Neural crest cell (in vitro differentiated cells): Measurements from ENCODE around the gene AGK. TPM values are rescaled to one million over a fixed set of nuclear protein-coding genes. Genes with fewer than 3 reads are reported as not detected.

Experiments
- DNase-seq: peaks from one replicate; pipeline ENCODE4 v3.0.0; 2021; ENCODE audit warnings: low read depth, mixed read lengths, low spot score
- H3K27ac Mint-ChIP-seq: one replicate; pipeline ENCODE4 v1.8.0; 2021; ENCODE audit warnings: mild to moderate bottlenecking, mixed read lengths; ENCODE audit not compliant: unreplicated experiment
- H3K27me3 Mint-ChIP-seq: 2 replicates; pipeline ENCODE4 v1.8.0; 2021; ENCODE audit warnings: low read depth, mild to moderate bottlenecking, mixed read lengths
- H3K36me3 Mint-ChIP-seq: 2 replicates; pipeline ENCODE4 v1.8.0; 2021; ENCODE audit warnings: low read depth, mild to moderate bottlenecking, mixed read lengths
- H3K4me1 Mint-ChIP-seq: 2 replicates; pipeline ENCODE4 v1.8.0; 2021; ENCODE audit warnings: mixed read lengths
- H3K4me3 Mint-ChIP-seq: one replicate; pipeline ENCODE4 v1.8.0; 2021; ENCODE audit warnings: mild to moderate bottlenecking, mixed read lengths
- H3K9me3 Mint-ChIP-seq: 2 replicates; pipeline ENCODE4 v1.8.0; 2021; ENCODE audit warnings: mixed read lengths
- total RNA-seq: library from RNA; stranded (reverse); gene quantifications from 2 replicates; pipeline ENCODE4 v1.2.1, GENCODE V29; 2021
- TF ChIP-seq, protein P1 (sequence below): fragments of 200-600 bp; sonication (generic); conservative IDR thresholded peaks from 2 replicates; pipeline ENCODE4 v1.5.0; 2021; ENCODE audit warnings: antibody characterized with exemption, mild to moderate bottlenecking

The AGK gene
- total RNA-seq, 1 donor from 2014 or later: 35.7 TPM

GRCh38 chr7:141698247-141699015 lies 147.2 kb downstream of the AGK start:
- TF ChIP-seq, protein P1, sequence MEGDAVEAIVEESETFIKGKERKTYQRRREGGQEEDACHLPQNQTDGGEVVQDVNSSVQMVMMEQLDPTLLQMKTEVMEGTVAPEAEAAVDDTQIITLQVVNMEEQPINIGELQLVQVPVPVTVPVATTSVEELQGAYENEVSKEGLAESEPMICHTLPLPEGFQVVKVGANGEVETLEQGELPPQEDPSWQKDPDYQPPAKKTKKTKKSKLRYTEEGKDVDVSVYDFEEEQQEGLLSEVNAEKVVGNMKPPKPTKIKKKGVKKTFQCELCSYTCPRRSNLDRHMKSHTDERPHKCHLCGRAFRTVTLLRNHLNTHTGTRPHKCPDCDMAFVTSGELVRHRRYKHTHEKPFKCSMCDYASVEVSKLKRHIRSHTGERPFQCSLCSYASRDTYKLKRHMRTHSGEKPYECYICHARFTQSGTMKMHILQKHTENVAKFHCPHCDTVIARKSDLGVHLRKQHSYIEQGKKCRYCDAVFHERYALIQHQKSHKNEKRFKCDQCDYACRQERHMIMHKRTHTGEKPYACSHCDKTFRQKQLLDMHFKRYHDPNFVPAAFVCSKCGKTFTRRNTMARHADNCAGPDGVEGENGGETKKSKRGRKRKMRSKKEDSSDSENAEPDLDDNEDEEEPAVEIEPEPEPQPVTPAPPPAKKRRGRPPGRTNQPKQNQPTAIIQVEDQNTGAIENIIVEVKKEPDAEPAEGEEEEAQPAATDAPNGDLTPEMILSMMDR: no peak
- H3K4me1 Mint-ChIP-seq: peaks cover 30% of the 10 kb centered on the region
- H3K27ac Mint-ChIP-seq: no peak overlapping the region
- DNase-seq: no peak
- peaks cover 17% of the 10 kb centered on the region for H3K27me3 Mint-ChIP-seq
- H3K4me3 Mint-ChIP-seq: peak overlapping the region; percentile 4
- H3K9me3 Mint-ChIP-seq: no peaks in the 10 kb centered on the region
- H3K36me3 Mint-ChIP-seq: no peaks in the 10 kb centered on the region

DNA sequence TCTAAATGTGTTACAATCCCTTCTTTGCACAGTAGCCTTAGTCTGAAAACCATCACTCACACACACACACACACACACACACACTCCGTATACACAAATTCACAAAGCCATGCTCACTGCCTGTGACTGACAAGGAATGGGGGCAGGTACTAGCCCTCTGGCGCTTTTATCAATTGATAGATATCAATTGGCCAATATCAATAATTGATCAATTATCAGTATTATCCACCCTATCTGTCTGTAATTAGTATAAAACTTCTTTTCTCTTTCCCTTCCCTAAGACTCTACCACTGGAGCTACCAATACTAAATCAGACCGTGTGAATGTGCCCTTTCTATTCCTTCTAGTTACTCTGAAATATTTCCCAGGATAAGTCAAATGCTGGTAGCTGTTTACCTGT lies 148.7 kb downstream of the AGK start:
- TF ChIP-seq, protein P1: no peak
- H3K4me1 Mint-ChIP-seq: peaks cover 26% of the 10 kb centered on the region
- H3K4me3 Mint-ChIP-seq: peak overlapping the region; percentile 91
- no peaks in the 10 kb centered on the region for H3K36me3 Mint-ChIP-seq
- no peak overlapping the region for H3K27ac Mint-ChIP-seq
- no peak for DNase-seq
- peaks cover 30% of the 10 kb centered on the region for H3K27me3 Mint-ChIP-seq
- no peaks in the 10 kb centered on the region for H3K9me3 Mint-ChIP-seq

GRCh38 chr7:141700296-141700847 lies 149.2 kb downstream of the AGK start:
- Mint-ChIP-seq H3K27ac (peak overlapping the region; percentile 79), H3K4me1 (peaks cover 26% of the 10 kb centered on the region), H3K36me3 (no peaks in the 10 kb centered on the region), H3K9me3 (no peaks in the 10 kb centered on the region), H3K27me3 (peaks cover 33% of the 10 kb centered on the region), H3K4me3 (peak overlapping the region; percentile 91)
- no peak for DNase-seq
- TF ChIP-seq, protein P1: no peak

GRCh38 chr7:141700848-141701371 lies 149.7 kb downstream of the AGK start:
- H3K4me3 Mint-ChIP-seq: peak overlapping the region; percentile 91
- no peak for DNase-seq
- H3K4me1 Mint-ChIP-seq: peaks cover 23% of the 10 kb centered on the region
- peak overlapping the region; percentile 79 for H3K27ac Mint-ChIP-seq
- peaks cover 35% of the 10 kb centered on the region for H3K27me3 Mint-ChIP-seq
- TF ChIP-seq, protein P1: no peak
- H3K9me3 Mint-ChIP-seq: no peaks in the 10 kb centered on the region
- no peaks in the 10 kb centered on the region for H3K36me3 Mint-ChIP-seq

- peak; percentile 43 for DNase-seq
- TF ChIP-seq, protein P1: no peak
- Mint-ChIP-seq H3K36me3 (no peaks in the 10 kb centered on the region), H3K4me1 (peaks cover 18% of the 10 kb centered on the region), H3K9me3 (no peaks in the 10 kb centered on the region), H3K27ac (no peak overlapping the region), H3K4me3 (peak overlapping the region; percentile 91), H3K27me3 (peaks cover 35% of the 10 kb centered on the region)
Observed at GRCh38 chr7:141701489-141702046, 150.4 kb downstream of the AGK start.
